IPS-11a (cell line): ENCODE measurements around the gene DCDC1.

Experiments used
- H3K4me3 ChIP-seq: one replicate; pipeline ENCODE4 v1.5.1; 2013; ENCODE audit warnings: low read depth, low read length, control low read depth

The DCDC1 gene

DNA sequence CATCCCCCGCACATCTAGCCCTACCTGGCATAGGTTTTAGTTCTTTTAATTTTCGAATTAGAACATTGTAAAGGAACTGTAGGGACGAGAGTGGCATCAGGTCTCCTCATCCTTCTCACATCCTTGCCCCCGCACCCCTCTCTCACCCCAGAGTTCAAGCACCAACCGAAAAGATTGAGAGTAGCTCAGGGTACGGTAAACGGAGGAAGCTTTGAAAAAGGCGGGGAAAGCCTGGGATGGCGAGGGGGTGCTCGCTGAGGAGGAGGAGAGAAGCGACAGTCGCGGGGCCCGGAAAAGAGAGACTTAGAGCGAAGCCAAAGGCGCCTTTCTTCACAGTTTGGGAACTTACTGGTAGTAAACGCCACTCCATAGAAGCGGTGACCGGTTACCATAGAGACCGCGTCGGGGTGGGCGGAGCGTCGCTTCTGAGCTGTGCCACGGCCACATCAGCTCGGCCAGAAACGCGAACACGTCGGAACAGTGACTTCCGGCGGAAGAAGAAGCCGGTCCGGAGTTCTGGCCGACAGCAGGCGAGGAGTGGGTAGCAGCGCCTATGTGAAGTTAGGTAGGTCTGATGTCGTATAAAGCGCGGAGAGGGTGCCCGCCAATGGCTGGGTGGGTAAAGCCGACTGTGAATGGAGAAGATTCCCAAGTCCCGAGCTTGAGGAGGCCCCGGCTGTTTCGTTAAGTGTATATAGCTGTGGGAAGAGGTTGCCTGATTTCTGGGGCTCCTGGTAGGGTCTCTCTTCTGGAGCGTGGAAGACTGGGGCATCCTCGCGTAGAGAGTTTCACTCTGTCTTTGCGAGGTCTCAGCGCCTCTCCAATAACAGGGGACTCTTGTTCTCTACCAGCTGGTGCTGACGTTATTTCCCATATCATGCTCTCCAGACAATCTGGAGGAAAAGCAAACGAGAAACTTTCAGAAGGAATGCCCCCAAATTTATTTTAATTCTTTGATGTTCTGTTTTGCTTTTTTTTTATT, at the start of gene DCDC1, which contains the start of gene DNAJC24:
Gene DCDC1, minus strand, starts transcription at position 392 of the 982 bp plus-strand sequence. CDS start 41,459 bp downstream, outside the sequence.
Gene DNAJC24, plus strand, starts transcription at position 513 of the 982 bp plus-strand sequence. CDS start 889 bp downstream, outside the sequence.
- peak within 1 kb of the TSS; percentile 91 for H3K4me3 ChIP-seq

- no peak overlapping the region for H3K4me3 ChIP-seq
These were observed 49.6 kb upstream of the DCDC1 start for GRCh38 chr11:31419138-31419537.

GRCh38 chr11:31417816-31418215, 48.3 kb upstream of the DCDC1 start:
- H3K4me3 ChIP-seq = no peak overlapping the region

GRCh38 chr11:31417357-31417756, 47.8 kb upstream of the DCDC1 start:
- H3K4me3 ChIP-seq = no peak overlapping the region

- H3K4me3 ChIP-seq = no peak overlapping the region
These were observed 45.9 kb upstream of the DCDC1 start for GRCh38 chr11:31415435-31415834.

DNA sequence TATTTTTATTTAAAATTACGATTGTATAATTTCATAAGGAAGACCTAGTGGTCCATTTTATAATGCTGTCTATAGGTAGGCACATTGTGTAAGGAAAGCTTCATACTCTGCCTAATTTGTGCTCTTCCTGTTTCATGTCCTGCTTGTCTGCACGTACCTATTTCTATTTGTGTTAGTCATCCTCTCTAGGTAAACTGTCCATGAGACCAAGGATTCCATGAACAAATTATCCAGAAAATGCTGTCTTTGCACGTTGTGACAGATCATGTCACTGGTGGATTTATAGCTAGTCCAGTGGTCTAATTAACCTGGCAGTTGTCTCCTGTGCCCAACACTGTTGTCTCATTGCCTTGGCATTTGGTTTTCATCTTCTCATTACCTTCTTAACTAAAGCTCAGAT, 44.8 kb upstream of the DCDC1 start:
- no peak overlapping the region for H3K4me3 ChIP-seq

DNA sequence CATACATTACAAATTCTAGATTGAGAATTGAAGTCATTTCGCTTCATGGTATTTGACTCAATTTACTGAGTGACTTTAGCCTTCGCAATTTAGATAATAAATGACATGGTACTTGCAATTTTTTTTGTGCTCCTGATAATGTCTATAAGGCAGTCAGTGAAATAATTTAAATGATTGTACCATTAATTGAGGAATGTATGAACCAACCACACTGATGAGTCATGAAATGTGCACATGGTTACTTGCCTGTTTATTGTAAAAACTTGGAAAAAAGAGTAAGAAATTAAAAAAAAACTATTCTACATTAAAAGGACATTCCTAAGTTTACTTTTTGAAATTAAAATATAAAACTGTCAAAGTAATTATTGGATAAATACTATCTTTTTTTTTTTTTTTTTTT, 43.4 kb upstream of the DCDC1 start:
- no peak overlapping the region for H3K4me3 ChIP-seq

DNA sequence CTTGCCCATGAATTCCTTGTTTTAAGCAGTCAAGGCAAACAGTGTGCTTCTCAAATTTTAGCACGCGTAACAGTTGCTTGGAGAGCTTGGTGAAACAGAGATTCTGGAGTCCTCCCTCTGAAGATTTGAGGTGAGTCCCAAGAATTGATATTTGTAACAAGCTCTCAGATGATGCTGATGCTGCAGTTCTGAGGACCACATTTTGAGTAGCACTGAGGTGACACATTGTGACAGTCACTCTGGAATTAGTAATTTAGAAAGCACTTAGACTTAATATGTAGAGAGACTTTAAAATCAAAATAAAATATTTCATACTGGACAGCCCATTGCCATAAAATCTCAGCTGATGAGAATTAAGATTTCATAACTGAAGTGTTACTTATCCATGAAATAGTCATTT, 38.7 kb upstream of the DCDC1 start:
- H3K4me3 ChIP-seq = no peak overlapping the region

GRCh38 chr11:31404614-31405013, 35.1 kb upstream of the DCDC1 start:
- H3K4me3 ChIP-seq = no peak overlapping the region

- H3K4me3 ChIP-seq = no peak overlapping the region
These were observed 27.8 kb upstream of the DCDC1 start for GRCh38 chr11:31397239-31397834.

- no peak overlapping the region for H3K4me3 ChIP-seq
These were observed 17.8 kb upstream of the DCDC1 start for GRCh38 chr11:31387379-31387778.

GRCh38 chr11:31383116-31383515, 13.6 kb upstream of the DCDC1 start:
- H3K4me3 ChIP-seq = no peak overlapping the region

DNA sequence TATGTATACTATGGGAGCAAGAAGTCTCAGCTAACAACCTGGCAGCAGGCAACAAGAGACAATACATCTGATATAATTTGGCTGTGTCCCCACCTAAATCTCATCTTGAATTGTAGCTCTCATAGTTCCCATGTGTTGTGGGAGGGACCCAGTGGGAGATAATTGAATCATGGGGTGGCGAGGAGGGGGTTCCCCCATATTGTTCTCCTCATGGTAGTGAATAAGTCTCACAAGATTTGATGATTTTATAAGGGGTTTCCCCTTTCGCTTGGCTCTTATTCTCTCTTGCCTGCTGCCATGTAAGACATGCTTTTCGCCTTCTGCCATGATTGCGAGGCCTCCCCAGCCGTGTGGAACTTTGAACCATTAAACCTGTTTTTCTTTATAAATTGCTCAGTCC, 6.3 kb upstream of the DCDC1 start:
- no peak overlapping the region for H3K4me3 ChIP-seq

GRCh38 chr11:31366795-31367194, 2.7 kb downstream of the DCDC1 start:
- H3K4me3 ChIP-seq = no peak overlapping the region

DNA sequence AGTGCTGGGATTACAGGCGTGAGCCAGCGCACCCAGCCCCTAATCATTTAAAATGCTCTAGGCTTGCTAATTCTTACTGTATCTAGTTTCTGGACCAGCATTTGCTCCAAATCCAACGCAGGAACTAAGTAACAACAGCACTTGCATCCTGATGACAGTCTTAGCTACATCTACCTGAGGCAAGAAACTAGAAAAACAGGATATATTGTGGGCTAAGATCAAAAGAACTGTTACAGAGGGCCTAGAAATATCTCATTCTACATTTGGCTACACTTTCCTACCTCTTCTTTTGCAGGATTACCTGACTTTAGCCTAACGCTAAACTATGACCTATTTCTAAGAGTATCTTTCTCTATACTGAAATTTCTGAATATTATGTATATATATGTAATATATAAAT, 7.8 kb downstream of the DCDC1 start:
- no peak overlapping the region for H3K4me3 ChIP-seq

GRCh38 chr11:31355817-31356216, 13.7 kb downstream of the DCDC1 start:
- no peak overlapping the region for H3K4me3 ChIP-seq

DNA sequence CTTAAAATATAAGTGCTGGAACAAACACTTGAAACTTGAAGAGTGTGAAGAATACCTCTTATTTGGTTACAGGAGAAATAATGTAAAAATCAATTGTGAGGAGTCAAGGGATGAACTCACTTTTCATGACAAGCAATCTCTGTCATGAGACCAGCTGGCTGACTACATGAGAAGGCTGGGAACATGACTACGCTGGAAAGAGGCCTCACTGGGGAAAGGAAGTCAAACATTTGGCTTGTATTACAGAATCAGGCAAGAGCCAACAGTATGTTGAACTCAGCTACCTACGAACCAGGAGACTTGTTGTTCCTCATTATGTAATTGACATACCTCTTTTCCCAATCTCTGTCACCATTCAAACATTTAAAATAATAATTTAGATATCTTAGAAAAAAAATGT, 14.4 kb downstream of the DCDC1 start:
- no peak overlapping the region for H3K4me3 ChIP-seq

GRCh38 chr11:31351168-31351567, 18.4 kb downstream of the DCDC1 start:
- no peak overlapping the region for H3K4me3 ChIP-seq

DNA sequence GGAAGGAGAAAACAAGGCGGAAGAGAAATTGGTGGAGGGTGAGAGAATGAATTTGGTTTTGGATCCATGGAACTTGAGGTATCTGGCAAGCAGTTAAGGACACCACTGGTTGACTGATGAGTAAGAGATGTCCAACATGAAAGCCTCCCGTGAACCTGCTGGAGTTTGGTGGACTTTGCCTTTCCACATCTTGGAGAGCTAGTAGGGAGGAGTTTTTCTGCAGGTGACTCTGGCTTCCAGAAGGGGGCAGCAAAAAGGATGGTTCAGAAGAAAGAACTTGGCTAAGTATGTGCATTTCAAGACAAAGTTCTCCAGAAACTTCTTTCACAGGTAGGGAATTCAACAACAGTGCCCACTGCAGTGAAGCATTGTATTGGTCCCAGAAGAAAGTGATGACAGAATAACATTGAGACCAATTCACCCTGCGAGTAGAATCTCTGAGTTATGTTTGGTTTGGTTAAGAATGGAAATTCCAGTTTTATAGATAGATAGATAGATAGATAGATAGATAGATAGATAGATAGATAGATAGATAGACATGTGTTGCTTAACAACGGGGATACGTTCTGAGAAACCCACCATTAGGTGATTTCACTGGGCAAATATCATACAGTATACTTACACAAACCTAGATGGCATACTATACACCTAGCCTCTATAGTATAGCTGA, 28.5 kb downstream of the DCDC1 start:
- no peak overlapping the region for H3K4me3 ChIP-seq

DNA sequence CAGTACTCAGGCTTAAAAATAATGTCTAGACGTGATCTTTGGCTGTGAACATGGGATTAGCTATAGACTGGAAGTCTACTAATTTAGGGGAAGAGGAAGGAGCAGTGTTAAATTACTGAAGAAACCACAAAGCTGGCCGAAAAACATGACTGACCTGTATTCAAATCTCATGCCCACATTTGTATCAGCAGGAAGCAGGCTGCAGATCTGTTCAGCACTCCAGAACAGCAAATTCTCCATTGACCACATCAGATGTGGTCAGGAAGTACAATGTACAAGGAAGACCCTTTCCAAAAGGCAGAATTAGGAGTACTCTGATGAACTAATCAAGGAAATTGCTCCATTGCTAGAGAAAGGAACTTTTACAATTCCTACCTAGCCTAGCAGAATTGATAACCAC, 31.7 kb downstream of the DCDC1 start:
- no peak overlapping the region for H3K4me3 ChIP-seq

- no peak overlapping the region for H3K4me3 ChIP-seq
These were observed 40.8 kb downstream of the DCDC1 start for GRCh38 chr11:31328697-31329096.

DNA sequence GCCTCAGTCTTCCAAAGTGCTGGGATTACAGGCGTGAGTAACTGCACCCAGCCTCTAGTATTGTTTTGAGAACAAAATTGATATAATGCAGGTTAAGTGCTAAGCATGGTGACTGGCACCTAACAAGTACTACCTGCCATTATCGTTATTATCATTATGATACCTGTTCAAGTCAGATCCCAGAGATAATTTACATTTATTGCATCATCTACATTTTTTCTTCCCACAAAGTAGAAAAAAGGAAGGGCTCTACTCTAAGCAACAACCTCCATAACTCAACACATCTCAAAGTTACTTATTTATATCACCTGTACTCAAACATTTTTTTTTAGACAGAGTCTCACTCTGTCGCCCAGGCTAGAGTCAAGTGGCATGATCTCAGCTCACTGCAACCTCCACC, 42.1 kb downstream of the DCDC1 start:
- no peak overlapping the region for H3K4me3 ChIP-seq
